Hepatocyte (in vitro differentiated cells): ENCODE measurements around the gene TCF7. TPM values are rescaled to one million over a fixed set of nuclear protein-coding genes. Genes with fewer than 3 reads are reported as not detected.
"Not testable (repeated sequence)": the region's sequence is repeated elsewhere in the genome, so short reads cannot be mapped to it uniquely, and the experiment has no call there.

Source experiments
- DNase-seq: peaks from one replicate; pipeline ENCODE4 v3.0.0-alpha.2; 2016; ENCODE audit warnings: low spot score
- H2AFZ ChIP-seq: fragments of 200-600 bp; sonication (generic); 2 replicates; pipeline ENCODE4 v1.6.0; 2016; ENCODE audit warnings: antibody characterized with exemption, mild to moderate bottlenecking
- H3K27ac ChIP-seq: fragments of 200-600 bp; sonication (generic); 2 replicates; pipeline ENCODE4 v1.5.1; 2016; ENCODE audit warnings: mild to moderate bottlenecking
- H3K27me3 ChIP-seq: fragments of 200-600 bp; sonication (generic); 2 replicates; pipeline ENCODE4 v1.6.1; 2016
- H3K36me3 ChIP-seq: fragments of 200-600 bp; sonication (generic); replicated peaks from 2 replicates; pipeline ENCODE4 v1.5.1; 2016; ENCODE audit warnings: low read depth; ENCODE audit not compliant: insufficient read depth
- H3K4me1 ChIP-seq: fragments of 200-600 bp; sonication (generic); 2 replicates; pipeline ENCODE4 v1.5.1; 2016; ENCODE audit warnings: mild to moderate bottlenecking, moderate library complexity; ENCODE audit not compliant: insufficient read depth
- H3K4me2 ChIP-seq: fragments of 200-600 bp; sonication (generic); 2 replicates; pipeline ENCODE4 v1.6.0; 2016
- H3K4me3 ChIP-seq: fragments of 200-600 bp; sonication (generic); 2 replicates; pipeline ENCODE4 v1.5.1; 2016; ENCODE audit warnings: mild to moderate bottlenecking
- H3K79me2 ChIP-seq: fragments of 200-600 bp; sonication (generic); 2 replicates; pipeline ENCODE4 v1.6.0; 2017; ENCODE audit warnings: mild to moderate bottlenecking
- H3K9me2 ChIP-seq: fragments of 200-600 bp; sonication (generic); replicated peaks from 2 replicates; pipeline ENCODE4 v1.6.0; 2017; ENCODE audit warnings: mild to moderate bottlenecking; ENCODE audit not compliant: insufficient read depth
- H3K9me3 ChIP-seq: fragments of 200-600 bp; sonication (generic); 2 replicates; pipeline ENCODE4 v1.5.1; 2016; ENCODE audit warnings: low read depth, mild to moderate bottlenecking
- H4K20me1 ChIP-seq: fragments of 200-600 bp; sonication (generic); 2 replicates; pipeline ENCODE4 v1.6.0; 2016; ENCODE audit warnings: mild to moderate bottlenecking; ENCODE audit not compliant: insufficient read depth, poor library complexity, severe bottlenecking
- EZH2 ChIP-seq: fragments of 200-600 bp; sonication (generic); IDR thresholded peaks from 2 replicates; pipeline ENCODE4 v1.6.1; 2016; ENCODE audit warnings: antibody characterized with exemption, mild to moderate bottlenecking, borderline replicate concordance
- EZH2phosphoT487 ChIP-seq: fragments of 200-600 bp; sonication (generic); IDR thresholded peaks from one replicate; pipeline ENCODE4 v1.6.1; 2018; ENCODE audit warnings: antibody characterized with exemption, mild to moderate bottlenecking, low read depth, moderate library complexity; ENCODE audit not compliant: unreplicated experiment, severe bottlenecking
- WGBS: methylation state at CpG from one replicate; pipeline ENCODE4 v1.1.6; 2016; ENCODE audit warnings: low lambda C conversion rate; ENCODE audit errors: missing lambda C conversion rate; 5-methylcytosine and 5-hydroxymethylcytosine counted together
- polyA plus RNA-seq: library from polyadenylated mRNA; unstranded; fragments of >200 nt; fragmentation: Nextera tagmentation; extraction: Ambion mirVana; gene quantifications from 2 replicates; pipeline ENCODE4 v1.2.1, GENCODE V29; 2016
- total RNA-seq: library from RNA; depleted of rRNA; stranded (reverse); fragments of >200 nt; gene quantifications from 2 replicates; pipeline ENCODE4 v1.2.3, GENCODE V29; 2014
- TF ChIP-seq, protein P1 (sequence below): fragments of 200-600 bp; sonication (generic); IDR thresholded peaks from 2 replicates; pipeline ENCODE4 v1.5.1; 2016; ENCODE audit warnings: antibody characterized with exemption, mild to moderate bottlenecking; ENCODE audit not compliant: poor library complexity

Gene TCF7
- total and polyA plus RNA-seq, 2 experiments from 2014 or later = 7.5 to 8.1 TPM

DNA sequence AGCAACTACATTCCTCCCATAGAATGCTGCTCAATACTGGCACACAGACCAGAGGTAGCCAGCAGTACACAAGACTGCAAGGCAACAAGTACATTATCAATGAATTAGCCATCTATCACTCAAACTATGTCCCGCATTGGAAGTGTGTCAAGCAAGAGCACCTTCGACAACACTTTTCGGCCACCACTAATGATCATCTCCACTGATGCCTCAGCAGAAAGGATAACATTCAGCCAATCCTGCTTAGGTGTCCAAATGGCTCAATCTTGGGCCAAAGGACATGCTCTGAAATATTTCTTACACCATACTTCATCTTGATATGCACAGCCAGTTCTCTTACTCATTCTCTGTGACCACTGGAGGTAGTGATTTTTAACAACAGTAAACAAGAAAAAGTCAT lies 37.2 kb downstream of the TCF7 start:
- Histone ChIP-seq H3K4me3 (no peak overlapping the region), H2AFZ (no peak overlapping the region), H3K27me3 (no peaks in the 10 kb centered on the region), H3K4me2 (no peak overlapping the region), H4K20me1 (peaks cover 30% of the 10 kb centered on the region), H3K27ac (no peak overlapping the region), H3K9me3 (no peaks in the 10 kb centered on the region), H3K36me3 (no peaks in the 10 kb centered on the region), H3K9me2 (no peaks in the 10 kb centered on the region), H3K4me1 (no peaks in the 10 kb centered on the region), H3K79me2 (peaks cover 62% of the 10 kb centered on the region)
- 94% methylated on average over 3 of the region's 3 CpGs for WGBS
- DNase-seq = no peak
- no peak for TF ChIP-seq EZH2
- TF ChIP-seq, protein P1, sequence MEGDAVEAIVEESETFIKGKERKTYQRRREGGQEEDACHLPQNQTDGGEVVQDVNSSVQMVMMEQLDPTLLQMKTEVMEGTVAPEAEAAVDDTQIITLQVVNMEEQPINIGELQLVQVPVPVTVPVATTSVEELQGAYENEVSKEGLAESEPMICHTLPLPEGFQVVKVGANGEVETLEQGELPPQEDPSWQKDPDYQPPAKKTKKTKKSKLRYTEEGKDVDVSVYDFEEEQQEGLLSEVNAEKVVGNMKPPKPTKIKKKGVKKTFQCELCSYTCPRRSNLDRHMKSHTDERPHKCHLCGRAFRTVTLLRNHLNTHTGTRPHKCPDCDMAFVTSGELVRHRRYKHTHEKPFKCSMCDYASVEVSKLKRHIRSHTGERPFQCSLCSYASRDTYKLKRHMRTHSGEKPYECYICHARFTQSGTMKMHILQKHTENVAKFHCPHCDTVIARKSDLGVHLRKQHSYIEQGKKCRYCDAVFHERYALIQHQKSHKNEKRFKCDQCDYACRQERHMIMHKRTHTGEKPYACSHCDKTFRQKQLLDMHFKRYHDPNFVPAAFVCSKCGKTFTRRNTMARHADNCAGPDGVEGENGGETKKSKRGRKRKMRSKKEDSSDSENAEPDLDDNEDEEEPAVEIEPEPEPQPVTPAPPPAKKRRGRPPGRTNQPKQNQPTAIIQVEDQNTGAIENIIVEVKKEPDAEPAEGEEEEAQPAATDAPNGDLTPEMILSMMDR = no peak
- no peak for TF ChIP-seq EZH2phosphoT487

DNA sequence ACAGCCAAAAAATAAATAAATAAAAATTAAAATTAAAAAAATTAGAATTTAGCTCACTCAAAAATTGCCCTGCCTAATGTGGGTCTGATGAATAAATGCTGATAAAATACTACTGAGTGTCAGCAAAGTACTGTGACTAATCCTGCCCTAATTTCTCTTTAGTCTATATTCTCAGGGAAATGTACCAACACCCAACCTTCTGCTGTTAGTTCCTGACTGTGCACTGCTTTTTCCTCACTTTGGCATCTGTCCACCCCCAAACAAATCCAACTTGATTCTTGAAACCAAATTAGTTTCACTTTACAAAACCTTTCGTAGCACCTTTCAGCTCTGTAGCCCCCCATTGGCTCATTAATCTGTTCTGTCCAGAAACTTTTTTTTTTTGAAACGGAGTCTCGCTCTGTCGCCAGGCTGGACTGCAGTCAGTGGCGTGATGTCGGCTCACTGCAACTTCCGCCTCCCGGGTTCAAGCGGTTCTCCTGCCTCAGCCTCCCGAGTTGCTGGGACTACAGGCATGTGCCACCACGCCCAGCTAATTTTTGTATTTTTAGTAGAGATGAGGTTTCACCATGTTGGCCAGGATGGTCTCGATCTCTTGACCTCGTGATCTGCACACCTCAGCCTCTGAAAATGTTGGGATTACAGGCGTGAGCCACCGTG lies 37.8 kb downstream of the TCF7 start:
- DNase-seq, H3K27ac ChIP-seq, H3K4me3 ChIP-seq, H3K27me3 ChIP-seq, H3K36me3 ChIP-seq, H3K4me2 ChIP-seq, H3K9me3 ChIP-seq, H3K9me2 ChIP-seq, H2AFZ ChIP-seq, H3K4me1 ChIP-seq: not testable (repeated sequence)
- Histone ChIP-seq H4K20me1 (peaks cover 24% of the 10 kb centered on the region), H3K79me2 (peaks cover 56% of the 10 kb centered on the region)
- 96% methylated on average over 15 of the region's 15 CpGs for WGBS

DNA sequence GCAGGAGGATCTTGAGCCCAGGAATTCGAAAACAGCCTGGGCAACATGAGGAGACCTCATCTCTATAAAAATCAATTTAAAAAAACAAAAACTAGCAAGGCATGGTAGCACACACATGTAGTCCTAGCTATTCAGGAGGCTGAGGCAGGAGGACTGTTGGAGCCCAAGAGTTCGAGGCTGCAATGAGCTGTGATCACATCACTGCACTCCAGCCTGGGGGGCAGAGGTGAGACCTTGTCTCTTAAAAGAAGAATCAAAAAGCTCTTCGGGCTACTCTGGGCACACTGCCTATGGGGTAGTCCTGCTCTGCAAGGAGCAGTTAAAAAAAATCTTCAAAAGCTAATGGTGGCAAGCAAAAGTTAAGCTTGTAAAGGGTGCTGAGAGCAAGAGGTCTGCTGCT lies 38.8 kb downstream of the TCF7 start:
- Histone ChIP-seq H3K36me3 (no peaks in the 10 kb centered on the region), H3K27ac (no peak overlapping the region), H4K20me1 (peaks cover 23% of the 10 kb centered on the region), H3K4me2 (no peak overlapping the region), H3K4me1 (no peaks in the 10 kb centered on the region), H3K27me3 (no peaks in the 10 kb centered on the region), H3K9me2 (no peaks in the 10 kb centered on the region), H3K79me2 (peaks cover 55% of the 10 kb centered on the region), H3K9me3 (no peaks in the 10 kb centered on the region), H2AFZ (no peak overlapping the region), H3K4me3 (no peak overlapping the region)
- no peak for DNase-seq
- TF ChIP-seq EZH2 (no peak), EZH2phosphoT487 (no peak)
- TF ChIP-seq, protein P1 = no peak
- WGBS = 98% methylated on average over 3 of the region's 3 CpGs

DNA sequence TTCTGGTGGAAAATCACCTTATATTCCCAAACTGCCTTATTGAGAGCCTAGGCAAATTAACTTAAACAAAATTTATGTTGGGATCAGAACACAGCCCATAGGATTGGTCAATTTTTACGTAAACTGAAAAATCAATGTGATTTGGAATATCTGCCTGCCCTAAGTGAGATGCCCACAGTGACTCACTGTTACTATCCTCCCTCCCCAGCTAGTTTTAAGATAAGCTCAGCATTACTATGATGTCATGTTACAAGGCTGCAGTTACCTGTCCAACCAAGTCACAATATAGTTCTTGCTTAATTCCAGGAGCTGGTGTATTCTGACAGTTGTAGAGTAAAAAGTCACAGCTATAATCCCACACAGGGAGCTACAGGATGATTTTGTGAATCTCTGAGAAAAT lies 39.2 kb downstream of the TCF7 start:
- Histone ChIP-seq H3K27ac (no peak overlapping the region), H3K79me2 (peaks cover 52% of the 10 kb centered on the region), H3K36me3 (peaks cover 1% of the 10 kb centered on the region)

More for the DNA sequence above, 39.2 kb downstream of the TCF7 start:
- DNase-seq = no peak
- Histone ChIP-seq H3K9me2 (no peaks in the 10 kb centered on the region), H4K20me1 (peaks cover 23% of the 10 kb centered on the region), H2AFZ (no peak overlapping the region), H3K4me1 (no peaks in the 10 kb centered on the region), H3K27me3 (no peaks in the 10 kb centered on the region), H3K4me2 (no peak overlapping the region), H3K4me3 (no peak overlapping the region), H3K9me3 (no peaks in the 10 kb centered on the region)
- 95% methylated on average over 1 of the region's 1 CpG for WGBS
- no peak for TF ChIP-seq EZH2phosphoT487
- TF ChIP-seq, protein P1 = no peak
- TF ChIP-seq EZH2 = no peak
